Mesothelial cell of epicardium (in vitro differentiated cells): ENCODE data around the gene LIMS1. TPM values are rescaled to one million over a fixed set of nuclear protein-coding genes. Genes with fewer than 3 reads are reported as not detected.
A peak's percentile ranks its signal among the peaks of the same experiment; 100 is the strongest.
"Not testable (repeated sequence)": the region's sequence is repeated elsewhere in the genome, so short reads cannot be mapped to it uniquely, and the experiment has no call there.

ENCODE experiments used
- DNase-seq, 2 experiments: peaks; one replicate each; pipeline ENCODE4 v3.0.0; 2021; ENCODE audit warnings: low spot score in 2 of 2; ENCODE audit not compliant: unreplicated experiment in 2 of 2
- H3K27ac Mint-ChIP-seq: 2 replicates; pipeline ENCODE4 v1.8.0; 2021; ENCODE audit warnings: mixed read lengths
- H3K27me3 Mint-ChIP-seq: 2 replicates; pipeline ENCODE4 v1.8.0; 2021; ENCODE audit warnings: low read depth, mixed read lengths
- H3K36me3 Mint-ChIP-seq: 2 replicates; pipeline ENCODE4 v1.8.0; 2021; ENCODE audit warnings: mixed read lengths
- H3K4me1 Mint-ChIP-seq: 2 replicates; pipeline ENCODE4 v1.8.0; 2021; ENCODE audit warnings: mixed read lengths
- H3K4me3 Mint-ChIP-seq: 2 replicates; pipeline ENCODE4 v1.8.0; 2021; ENCODE audit warnings: mild to moderate bottlenecking, moderate library complexity, mixed read lengths
- H3K9me3 Mint-ChIP-seq: 2 replicates; pipeline ENCODE4 v1.8.0; 2021; ENCODE audit warnings: mixed read lengths
- CTCF ChIP-seq: fragments of 200-600 bp; sonication (generic); IDR thresholded peaks from one replicate; pipeline ENCODE4 v1.5.0; 2021; ENCODE audit warnings: antibody characterized with exemption; ENCODE audit not compliant: unreplicated experiment
- total RNA-seq: library from RNA; stranded (reverse); gene quantifications from 3 replicates; pipeline ENCODE4 v1.2.1, GENCODE V29; 2021

Gene LIMS1
- total RNA-seq, 1 donor from 2014 or later = 46.6 TPM

GRCh38 chr2:108593547-108594098 lies 59.4 kb downstream of the LIMS1 start:
- Mint-ChIP-seq H3K27me3 (no peaks in the 10 kb centered on the region), H3K4me1 (peaks cover 30% of the 10 kb centered on the region), H3K9me3 (no peaks in the 10 kb centered on the region), H3K36me3 (no peaks in the 10 kb centered on the region), H3K27ac (no peak overlapping the region), H3K4me3 (no peak overlapping the region)
- no peak for TF ChIP-seq CTCF
- DNase-seq = no peak

GRCh38 chr2:108594132-108594981 lies 60.1 kb downstream of the LIMS1 start:
- Mint-ChIP-seq H3K4me1 (peaks cover 29% of the 10 kb centered on the region), H3K27ac (peak overlapping the region; percentile 1), H3K36me3 (no peaks in the 10 kb centered on the region), H3K9me3 (peaks cover 4% of the 10 kb centered on the region), H3K27me3 (no peaks in the 10 kb centered on the region), H3K4me3 (no peak overlapping the region)
- no peak for TF ChIP-seq CTCF
- no peak for DNase-seq

DNA sequence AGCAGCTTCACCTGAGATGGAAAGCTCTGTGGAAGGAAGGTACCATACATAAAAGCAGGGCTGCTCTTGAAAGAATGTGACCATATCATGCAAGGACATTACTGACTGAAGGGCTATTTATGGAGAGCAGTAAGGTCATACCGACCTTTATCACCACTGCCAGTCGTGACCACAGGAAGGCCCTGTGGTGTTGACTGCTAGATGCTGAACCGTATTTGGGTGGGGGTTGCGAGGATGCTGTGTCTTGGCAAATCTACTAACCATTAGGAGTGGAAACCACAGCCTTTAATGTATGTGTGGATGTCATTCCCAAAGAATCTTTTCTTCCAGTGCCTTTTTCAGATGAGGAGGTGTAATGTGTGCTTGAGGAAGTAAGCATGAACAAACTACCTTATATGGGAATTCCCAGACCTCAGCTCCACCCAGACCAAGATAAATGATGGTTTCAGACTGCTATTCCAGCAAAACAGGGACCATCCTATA lies 60.8 kb downstream of the LIMS1 start:
- DNase-seq = no peak
- no peaks in the 10 kb centered on the region for H3K36me3 Mint-ChIP-seq
- no peak overlapping the region for H3K4me3 Mint-ChIP-seq
- TF ChIP-seq CTCF = no peak
- H3K27ac Mint-ChIP-seq = peak overlapping the region; percentile 1
- no peaks in the 10 kb centered on the region for H3K27me3 Mint-ChIP-seq
- peaks cover 26% of the 10 kb centered on the region for H3K4me1 Mint-ChIP-seq
- H3K9me3 Mint-ChIP-seq = peaks cover 6% of the 10 kb centered on the region

GRCh38 chr2:108595771-108596170 lies 61.5 kb downstream of the LIMS1 start:
- H3K27ac Mint-ChIP-seq = peak overlapping the region; percentile 68
- H3K4me3 Mint-ChIP-seq, H3K27me3 Mint-ChIP-seq, DNase-seq, H3K36me3 Mint-ChIP-seq: not testable (repeated sequence)
- peaks cover 11% of the 10 kb centered on the region for H3K9me3 Mint-ChIP-seq
- peaks cover 26% of the 10 kb centered on the region for H3K4me1 Mint-ChIP-seq

DNA sequence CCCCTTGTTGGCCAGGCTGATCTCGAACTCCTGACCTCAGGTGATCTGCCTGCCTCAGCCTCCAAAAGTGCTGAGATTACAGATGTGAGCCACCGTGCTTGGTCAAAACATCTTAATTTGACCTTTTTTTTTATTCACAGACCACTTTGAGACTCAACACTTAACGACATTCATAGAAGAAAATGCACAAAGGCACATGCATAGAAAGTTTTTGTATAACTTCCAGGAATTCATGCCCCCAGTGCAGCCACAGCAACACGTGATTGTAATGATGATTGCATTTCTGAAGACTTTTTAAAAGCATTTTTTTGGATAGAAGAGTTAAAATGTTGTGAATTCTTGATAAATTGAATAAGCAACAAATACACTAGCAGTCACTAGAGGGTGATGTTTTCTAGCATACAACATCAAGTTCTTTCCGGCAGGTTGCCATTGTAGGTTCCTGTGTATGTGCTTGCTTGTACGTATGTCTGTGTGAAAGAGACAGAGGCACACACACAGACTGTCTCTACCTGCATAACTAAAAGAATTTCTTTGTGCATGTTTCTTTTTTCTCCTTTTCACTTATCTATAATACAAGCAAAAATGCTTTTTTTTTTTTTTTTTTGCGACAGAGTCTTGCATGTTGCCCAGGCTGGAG lies 63.0 kb downstream of the LIMS1 start:
- H3K27me3 Mint-ChIP-seq, DNase-seq, H3K4me3 Mint-ChIP-seq, H3K27ac Mint-ChIP-seq: not testable (repeated sequence)
- H3K4me1 Mint-ChIP-seq = peaks cover 26% of the 10 kb centered on the region
- peaks cover 17% of the 10 kb centered on the region for H3K9me3 Mint-ChIP-seq
- peaks cover 13% of the 10 kb centered on the region for H3K36me3 Mint-ChIP-seq

DNA sequence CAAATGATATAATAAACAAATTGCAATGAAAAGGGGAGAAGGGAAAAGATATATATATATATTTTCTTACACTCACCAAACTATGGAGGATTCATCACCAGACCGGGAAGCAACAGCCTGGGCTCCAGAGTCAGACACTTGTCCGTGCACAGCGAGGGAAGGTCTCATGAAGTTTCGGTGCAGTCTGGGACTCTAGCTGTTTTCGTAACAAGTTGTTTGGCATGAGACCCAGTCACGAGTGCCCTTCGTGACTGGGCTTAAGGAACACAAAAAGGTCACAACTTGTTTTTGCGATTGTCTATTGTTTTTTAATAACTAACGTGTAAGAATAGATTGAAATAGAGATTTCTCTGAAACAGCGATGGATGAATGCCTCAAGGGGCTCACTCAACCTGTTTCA lies 66.9 kb downstream of the LIMS1 start:
- not testable (repeated sequence) for DNase-seq, H3K4me3 Mint-ChIP-seq, H3K27me3 Mint-ChIP-seq, H3K27ac Mint-ChIP-seq, H3K4me1 Mint-ChIP-seq
- H3K36me3 Mint-ChIP-seq = peaks cover 17% of the 10 kb centered on the region
- H3K9me3 Mint-ChIP-seq = peaks cover 20% of the 10 kb centered on the region

GRCh38 chr2:108602422-108602821 lies 68.2 kb downstream of the LIMS1 start:
- H3K27ac Mint-ChIP-seq = no peak overlapping the region
- H3K9me3 Mint-ChIP-seq = peaks cover 20% of the 10 kb centered on the region
- TF ChIP-seq CTCF = no peak
- no peak overlapping the region for H3K4me3 Mint-ChIP-seq
- H3K27me3 Mint-ChIP-seq = no peaks in the 10 kb centered on the region
- no peaks in the 10 kb centered on the region for H3K4me1 Mint-ChIP-seq
- no peak for DNase-seq
- H3K36me3 Mint-ChIP-seq = peaks cover 17% of the 10 kb centered on the region
